Activated CD4-positive, CD25-positive, alpha-beta regulatory T cell treated with anti-CD3 and anti-CD28 coated beads, Interleukin-2, amount 50 U/mL, for 72 hours (primary cell): ENCODE results near the gene GABRG3.

Source experiments
- DNase-seq: peaks from one replicate; pipeline ENCODE4 v3.0.0; 2021

Gene GABRG3

GRCh38 chr15:27532358-27532757 is 561.4 kb downstream of the GABRG3 start:
- no peak for DNase-seq

- DNase-seq = no peak
Observed at GRCh38 chr15:27535445-27536129, 564.6 kb downstream of the GABRG3 start.

- no peak for DNase-seq
Observed at GRCh38 chr15:27538325-27538724, 567.3 kb downstream of the GABRG3 start.

GRCh38 chr15:27541581-27541980 is 570.6 kb downstream of the GABRG3 start:
- no peak for DNase-seq

- no peak for DNase-seq
Observed at GRCh38 chr15:27545494-27546255, 574.7 kb downstream of the GABRG3 start.

GRCh38 chr15:27549746-27550145 is 578.8 kb downstream of the GABRG3 start:
- DNase-seq = no peak

- no peak for DNase-seq
Observed at GRCh38 chr15:27550635-27551034, 579.7 kb downstream of the GABRG3 start.

- no peak for DNase-seq
Observed at GRCh38 chr15:27561816-27562215, 590.8 kb downstream of the GABRG3 start.

- no peak for DNase-seq
Observed at GRCh38 chr15:27563765-27564370, 592.9 kb downstream of the GABRG3 start.

- no peak for DNase-seq
Observed at GRCh38 chr15:27564656-27565055, 593.7 kb downstream of the GABRG3 start.

- no peak for DNase-seq
Observed at GRCh38 chr15:27570746-27571145, 599.8 kb downstream of the GABRG3 start.

- DNase-seq = no peak
Observed at GRCh38 chr15:27573805-27574485, 603.0 kb downstream of the GABRG3 start.

GRCh38 chr15:27574541-27575054 is 603.6 kb downstream of the GABRG3 start:
- DNase-seq = no peak

- no peak for DNase-seq
Observed at GRCh38 chr15:27575521-27575920, 604.5 kb downstream of the GABRG3 start.

GRCh38 chr15:27576576-27576975 is 605.6 kb downstream of the GABRG3 start:
- no peak for DNase-seq

- DNase-seq = no peak
Observed at GRCh38 chr15:27579738-27580137, 608.8 kb downstream of the GABRG3 start.

GRCh38 chr15:27582726-27583410 is 611.9 kb downstream of the GABRG3 start:
- DNase-seq = no peak

GRCh38 chr15:27583651-27584050 is 612.7 kb downstream of the GABRG3 start:
- DNase-seq = no peak

- no peak for DNase-seq
Observed at GRCh38 chr15:27585041-27585640, 614.2 kb downstream of the GABRG3 start.

- no peak for DNase-seq
Observed at GRCh38 chr15:27587810-27588209, 616.8 kb downstream of the GABRG3 start.

- DNase-seq = no peak
Observed at GRCh38 chr15:27589260-27589659, 618.3 kb downstream of the GABRG3 start.

- DNase-seq = no peak
Observed at GRCh38 chr15:27589782-27590181, 618.8 kb downstream of the GABRG3 start.
